ENCODE measurements around the gene WDR37.

Gene WDR37

GRCh38 chr10:1120306-1120705, 64.1 kb downstream of the WDR37 start:
- no peak for DNase-seq
- Histone ChIP-seq H3K9me3 (ENCODE audit: severe bottlenecking) (no peaks in the 10 kb centered on the region), H3K27me3 (ENCODE audit: insufficient read depth, low read depth, severe bottlenecking) (no peaks in the 10 kb centered on the region), H3K36me3 (no peaks in the 10 kb centered on the region), H3K4me3 (ENCODE audit: low read depth, low read length) (no peak overlapping the region), H3K27ac (no peak overlapping the region)
- no peak for TF ChIP-seq CTCF (IDR thresholded peaks at IDR 0.05; ENCODE audit: low read depth, low read length)

DNA sequence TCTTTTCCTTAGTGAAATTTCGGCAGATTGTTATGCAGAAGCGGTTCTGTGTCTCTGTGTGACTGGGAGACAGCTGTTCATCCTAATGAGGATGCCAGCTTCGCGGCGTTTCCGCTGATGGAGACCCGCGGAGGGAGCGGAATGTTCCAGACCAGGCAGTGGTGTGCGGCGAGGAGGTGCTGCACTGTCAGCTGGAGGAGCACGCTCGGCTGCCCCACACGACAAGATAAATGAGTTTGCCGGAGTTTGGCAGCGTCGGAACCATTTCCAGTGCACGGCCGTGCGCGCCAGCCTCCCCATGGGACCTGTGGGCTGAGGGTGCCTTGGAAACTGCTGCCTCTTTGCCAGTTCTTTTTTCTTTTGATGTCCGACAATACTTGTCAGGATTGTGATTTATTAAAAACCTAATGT, 64.6 kb downstream of the WDR37 start:
- Histone ChIP-seq H3K27me3 (ENCODE audit: insufficient read depth, low read depth, severe bottlenecking) (no peaks in the 10 kb centered on the region), H3K9me3 (ENCODE audit: severe bottlenecking) (no peaks in the 10 kb centered on the region), H3K27ac (no peak overlapping the region), H3K4me3 (ENCODE audit: low read depth, low read length) (no peak overlapping the region), H3K36me3 (no peaks in the 10 kb centered on the region)
- no peak for TF ChIP-seq CTCF (IDR thresholded peaks at IDR 0.05; ENCODE audit: low read depth, low read length)
- no peak for DNase-seq

DNA sequence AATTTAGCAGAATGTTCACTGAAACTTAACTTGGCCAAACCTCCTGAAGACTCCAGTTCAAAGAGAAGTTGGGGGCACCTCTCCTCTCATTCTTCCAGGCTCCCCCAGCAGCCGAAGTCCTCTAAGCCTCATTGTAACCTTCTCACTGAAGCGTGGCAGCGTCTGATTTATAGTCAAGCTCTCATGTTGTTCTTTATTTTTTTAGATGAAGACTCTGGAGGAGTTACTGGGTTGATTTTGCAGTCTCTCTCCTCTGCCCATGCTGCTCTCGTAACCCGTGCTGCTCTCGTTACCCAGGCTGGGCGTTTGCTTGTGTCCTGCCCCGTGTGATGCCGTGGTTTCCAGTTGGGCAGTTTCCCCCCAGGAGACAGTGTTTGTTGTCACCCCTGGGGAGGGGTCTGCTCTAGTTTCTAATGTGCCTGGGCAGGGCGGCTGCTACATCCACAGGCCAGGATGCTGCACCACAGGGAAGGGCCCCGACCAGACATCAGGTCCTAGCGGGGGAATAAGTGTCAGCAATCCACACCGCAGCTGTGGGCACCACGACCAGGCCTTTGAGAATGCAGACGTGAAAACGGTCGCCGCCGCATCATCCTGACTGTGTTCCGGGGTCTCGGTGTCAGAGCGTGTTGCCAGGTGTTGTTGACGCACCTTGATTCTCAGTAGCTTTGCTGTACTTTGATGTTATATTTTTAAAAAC, 65.2 kb downstream of the WDR37 start:
- H3K27ac ChIP-seq = no peak overlapping the region
- no peak overlapping the region for H3K4me3 ChIP-seq (ENCODE audit: low read depth, low read length)
- no peak for DNase-seq
- no peaks in the 10 kb centered on the region for H3K9me3 ChIP-seq (ENCODE audit: severe bottlenecking)
- no peak for TF ChIP-seq CTCF (IDR thresholded peaks at IDR 0.05; ENCODE audit: low read depth, low read length)
- H3K27me3 ChIP-seq (ENCODE audit: insufficient read depth, low read depth, severe bottlenecking) = no peaks in the 10 kb centered on the region
- H3K36me3 ChIP-seq = no peaks in the 10 kb centered on the region

DNA sequence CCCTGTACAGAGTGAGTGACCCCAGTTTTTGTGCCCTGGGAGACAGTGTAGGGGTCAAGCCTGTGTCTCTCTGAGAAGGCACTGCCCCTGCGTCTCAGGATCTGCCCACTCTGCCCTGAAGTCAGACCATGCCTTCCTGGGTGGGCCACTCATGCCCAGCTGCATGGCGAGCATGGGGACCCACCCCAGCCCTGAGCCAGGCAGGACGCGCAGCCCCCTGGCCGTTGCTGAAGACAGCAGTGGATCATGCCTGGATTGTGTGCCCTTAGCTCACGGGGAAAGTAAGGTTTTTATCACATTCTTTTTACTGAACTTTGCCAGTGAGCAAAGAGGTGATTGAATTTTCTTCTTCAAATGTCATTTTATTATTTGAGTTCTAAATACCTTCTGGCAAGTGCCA, 66.2 kb downstream of the WDR37 start:
- Histone ChIP-seq H3K36me3 (no peaks in the 10 kb centered on the region), H3K4me3 (ENCODE audit: low read depth, low read length) (no peak overlapping the region), H3K27ac (no peak overlapping the region), H3K9me3 (ENCODE audit: severe bottlenecking) (no peaks in the 10 kb centered on the region), H3K27me3 (ENCODE audit: insufficient read depth, low read depth, severe bottlenecking) (no peaks in the 10 kb centered on the region)
- DNase-seq = no peak
- no peak for TF ChIP-seq CTCF (IDR thresholded peaks at IDR 0.05; ENCODE audit: low read depth, low read length)

DNA sequence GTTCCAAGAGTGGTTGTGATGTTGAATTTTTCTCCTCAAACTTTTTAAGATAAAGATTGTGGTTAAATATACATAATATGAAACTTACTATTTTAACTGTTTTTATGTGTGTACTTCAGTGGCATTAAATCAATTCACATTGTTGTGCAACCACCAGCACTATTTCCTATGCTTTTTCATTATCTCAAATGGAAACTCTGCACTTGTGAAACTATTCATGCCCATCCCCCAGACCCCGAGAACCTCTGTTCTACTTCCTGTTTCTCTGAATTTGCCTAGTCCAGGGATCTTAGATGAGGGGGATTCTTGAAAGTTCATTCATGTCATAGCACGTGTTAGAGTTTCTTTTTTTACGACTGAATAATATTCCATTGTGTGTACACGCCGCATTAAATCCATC, 67.0 kb downstream of the WDR37 start:
- Histone ChIP-seq H3K27ac (no peak overlapping the region), H3K9me3 (ENCODE audit: severe bottlenecking) (no peaks in the 10 kb centered on the region), H3K4me3 (ENCODE audit: low read depth, low read length) (no peak overlapping the region), H3K27me3 (ENCODE audit: insufficient read depth, low read depth, severe bottlenecking) (no peaks in the 10 kb centered on the region), H3K36me3 (no peaks in the 10 kb centered on the region)
- DNase-seq = no peak
- no peak for TF ChIP-seq CTCF (IDR thresholded peaks at IDR 0.05; ENCODE audit: low read depth, low read length)

DNA sequence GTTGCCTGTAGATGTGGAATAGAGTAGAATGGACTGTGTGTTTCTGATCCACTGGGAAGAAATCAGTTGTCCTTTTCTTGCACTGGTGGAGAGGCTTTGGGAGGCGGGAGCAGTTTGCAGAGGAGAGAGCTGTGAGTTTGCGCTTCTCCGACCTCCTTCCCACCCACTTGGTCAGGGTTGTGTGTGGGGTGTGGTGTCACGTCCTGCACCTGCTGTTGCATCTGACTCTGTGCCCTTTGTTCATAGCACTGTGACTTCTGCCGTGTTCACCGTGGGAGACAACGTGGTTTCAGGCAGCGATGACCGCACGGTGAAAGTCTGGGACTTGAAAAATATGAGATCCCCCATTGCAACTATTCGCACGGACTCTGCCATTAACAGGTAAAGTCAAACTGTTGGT, 67.8 kb downstream of the WDR37 start:
- no peak for TF ChIP-seq CTCF (IDR thresholded peaks at IDR 0.05; ENCODE audit: low read depth, low read length)
- Histone ChIP-seq H3K36me3 (no peaks in the 10 kb centered on the region), H3K27ac (no peak overlapping the region), H3K4me3 (ENCODE audit: low read depth, low read length) (no peak overlapping the region), H3K9me3 (ENCODE audit: severe bottlenecking) (no peaks in the 10 kb centered on the region), H3K27me3 (ENCODE audit: insufficient read depth, low read depth, severe bottlenecking) (no peaks in the 10 kb centered on the region)
- DNase-seq = no peak

All from WERI-Rb-1 (cell line).